Measurements from ENCODE around the gene CBR4.

DNA sequence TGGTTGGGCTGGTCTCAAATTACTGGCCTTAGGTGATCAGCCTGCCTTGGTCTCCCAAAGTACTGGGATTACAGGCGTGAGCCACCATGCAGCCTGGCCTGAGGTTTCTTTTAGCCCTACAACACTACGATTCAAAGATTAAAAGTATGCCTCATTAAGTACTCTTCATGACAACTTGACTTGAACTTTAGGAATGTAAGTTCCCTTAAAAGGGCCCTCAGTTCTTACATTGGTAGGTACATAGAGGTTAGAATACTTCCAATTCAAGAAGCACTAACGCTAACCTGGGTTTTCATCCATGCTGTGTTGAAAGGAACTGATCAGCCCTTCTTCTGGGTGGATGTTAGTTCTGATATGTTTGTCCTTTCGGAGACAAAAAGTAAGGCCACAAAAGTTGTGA lies 15.1 kb downstream of the CBR4 start:
- TF ChIP-seq CTCF (IDR thresholded peaks at IDR 0.05): no peak
- TF ChIP-seq POLR2AphosphoS5 (IDR thresholded peaks at IDR 0.05): no peak
- no peak for TF ChIP-seq EP300 (IDR thresholded peaks at IDR 0.05; ENCODE audit: low read depth)
- TF ChIP-seq POLR2A (IDR thresholded peaks at IDR 0.05): no peak

Measured in transverse colon (tissue), 4 donors.